ENCODE data around the gene FBXO30.

DNA sequence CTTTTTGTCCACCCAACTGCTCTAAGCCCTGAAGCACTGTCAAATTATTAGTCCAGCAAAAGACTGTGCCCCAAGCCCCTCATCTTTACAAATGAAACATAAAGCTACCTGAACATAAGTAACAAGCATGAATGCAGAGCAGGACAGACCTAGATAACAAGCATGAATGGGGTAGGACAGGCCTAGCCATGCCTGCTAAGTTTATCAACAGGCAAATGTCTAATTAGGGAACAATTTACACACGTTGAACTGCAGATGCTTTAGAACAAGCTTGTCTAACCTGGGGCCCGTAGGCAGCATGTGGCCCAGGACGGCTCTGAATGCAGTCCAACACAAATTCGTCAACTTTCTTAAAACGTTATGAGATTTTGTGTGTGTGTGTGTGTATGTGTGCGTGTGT lies 13.6 kb downstream of the FBXO30 start:
- TF ChIP-seq CTCF (conservative IDR thresholded peaks at IDR 0.05; ENCODE audit: low read depth, low read length) (no peak), EZH2 (IDR thresholded peaks at IDR 0.05; ENCODE audit: borderline replicate concordance, low read depth, low read length, poor library complexity, severe bottlenecking) (no peak)

Data from A673 (cell line).